GM18858 (cell line): ENCODE measurements around the gene PROCA1.
A peak's percentile ranks its signal among the peaks of the same experiment; 100 is the strongest.
"Not testable (repeated sequence)": the region's sequence is repeated elsewhere in the genome, so short reads cannot be mapped to it uniquely, and the experiment has no call there.

Experiments used
- ATAC-seq: cut with Tn5 transposase; IDR thresholded peaks from one replicate; pipeline ENCODE4 v1.9.1; 2021; ENCODE audit not compliant: unreplicated experiment

The PROCA1 gene

DNA sequence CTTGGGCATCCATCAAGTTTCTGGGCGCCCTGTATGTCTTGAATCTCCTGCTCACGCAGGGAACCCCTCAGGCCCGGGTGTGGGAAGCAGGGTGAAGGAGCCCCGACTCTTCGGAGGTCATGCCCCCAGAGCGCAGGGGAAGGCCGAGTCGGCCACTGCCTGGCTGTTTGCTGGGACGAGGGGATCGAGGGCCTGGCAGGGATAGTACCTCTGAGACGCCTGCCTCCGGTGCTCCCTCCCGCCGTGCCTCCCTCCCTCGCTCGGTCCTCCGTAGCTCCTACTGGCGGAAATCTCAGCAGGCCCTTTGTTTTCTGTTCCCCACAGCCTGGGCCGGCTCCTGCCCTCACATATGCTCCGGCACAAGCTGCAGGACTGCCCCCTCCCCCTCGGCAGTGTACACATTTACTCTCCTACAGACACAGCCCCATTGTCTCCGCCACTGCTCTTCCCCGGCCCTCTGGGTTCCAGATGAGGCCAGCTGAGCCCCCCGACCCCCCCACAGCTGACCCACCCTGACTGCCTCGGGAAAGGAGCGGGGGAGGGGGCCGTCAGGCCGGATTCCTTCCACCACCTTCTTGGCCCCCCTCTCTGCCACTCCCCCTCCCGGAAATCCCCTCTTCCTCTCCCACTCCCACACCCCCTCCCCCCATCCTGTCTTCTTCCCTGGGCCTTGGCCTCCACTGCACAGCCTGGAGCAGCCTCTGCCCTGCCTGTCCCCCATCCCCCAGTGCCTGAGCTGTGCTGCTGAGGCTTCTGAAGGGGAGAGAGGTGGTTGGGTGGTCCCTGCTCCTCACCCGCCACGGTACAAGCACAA, 33.5 kb upstream of the PROCA1 start:
- no peak for ATAC-seq

DNA sequence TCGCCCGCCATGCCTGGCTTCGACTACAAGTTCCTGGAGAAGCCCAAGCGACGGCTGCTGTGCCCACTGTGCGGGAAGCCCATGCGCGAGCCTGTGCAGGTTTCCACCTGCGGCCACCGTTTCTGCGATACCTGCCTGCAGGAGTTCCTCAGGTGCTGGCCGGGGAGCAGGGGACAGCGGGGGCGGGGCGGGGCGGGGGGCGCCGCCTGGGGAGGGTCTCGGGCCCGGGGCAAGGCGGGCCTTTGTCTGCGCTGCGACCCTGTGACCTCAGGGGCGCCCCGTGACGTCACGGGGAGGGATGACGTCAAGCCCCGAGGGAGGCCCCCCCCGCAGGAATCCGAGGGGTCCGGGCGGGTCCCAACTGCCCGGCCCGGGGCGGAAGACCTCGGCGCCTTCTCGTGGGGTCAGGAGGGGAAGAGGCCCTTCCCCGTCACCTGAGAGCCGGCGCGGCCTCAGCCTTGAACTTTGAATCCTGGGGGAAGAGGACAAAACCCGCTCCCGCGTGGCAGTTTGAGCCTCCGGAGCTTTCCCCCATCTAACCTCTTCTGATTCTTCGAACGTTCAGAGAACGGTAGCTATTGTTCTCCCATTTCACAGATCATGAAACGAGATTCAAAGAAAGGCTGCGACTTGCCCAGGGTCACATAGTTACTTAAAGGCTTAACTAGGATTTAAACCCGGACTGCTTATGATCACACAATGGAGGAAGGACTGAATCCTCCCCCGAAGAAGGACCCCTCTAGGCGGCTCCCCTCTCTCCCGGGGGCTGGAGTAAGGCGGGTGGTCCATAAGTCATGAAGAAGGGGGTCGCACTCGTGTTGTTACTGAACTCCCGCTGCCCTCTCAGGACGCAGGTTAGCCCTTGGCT, 32.6 kb upstream of the PROCA1 start:
- no peak for ATAC-seq

DNA sequence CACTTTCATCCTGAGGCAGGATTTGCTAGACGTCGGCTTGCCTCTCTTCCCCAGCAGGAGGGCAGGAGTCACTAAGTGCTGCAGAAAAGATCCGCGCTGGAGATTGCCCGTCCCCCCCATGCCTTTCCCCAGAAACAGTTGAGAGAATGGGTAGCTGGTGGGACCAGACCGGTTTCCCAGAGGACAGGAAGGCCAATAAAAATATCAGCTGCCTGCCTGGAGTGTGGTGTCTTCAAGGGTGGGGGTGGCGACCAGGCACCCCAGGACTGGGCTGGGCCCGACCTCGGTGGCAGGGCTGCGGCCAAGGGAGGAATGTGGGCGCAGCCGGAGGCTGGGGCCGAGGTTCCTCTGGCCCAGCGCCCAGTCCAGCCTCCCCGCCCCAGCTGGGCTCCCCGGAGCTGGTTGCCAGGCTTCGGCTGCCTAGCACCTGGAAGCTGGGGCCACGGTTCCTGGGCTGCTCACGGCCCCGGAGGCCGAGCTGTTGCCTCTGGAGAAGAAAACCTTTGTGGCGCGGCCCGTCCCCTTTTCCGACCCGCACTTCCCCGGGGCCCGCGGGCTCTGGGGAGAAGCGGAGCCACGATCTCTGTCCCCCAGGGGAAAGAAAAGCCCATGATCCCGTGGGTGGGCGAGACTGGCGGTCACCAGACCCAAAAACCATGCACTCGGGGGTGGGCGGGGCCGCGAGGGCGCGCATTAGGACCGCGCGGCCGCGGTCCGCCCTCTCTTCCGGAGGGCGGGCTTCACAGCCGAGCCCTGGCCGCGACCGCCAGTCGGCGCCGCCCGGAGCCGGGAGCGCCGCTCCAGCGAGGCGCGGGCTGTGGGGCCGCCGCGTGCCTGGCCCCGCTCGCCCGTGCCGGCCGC, 31.8 kb upstream of the PROCA1 start, which contains the start of gene TRAF4:
Gene TRAF4 (plus strand): TSS at position 769 of the 861 bp plus-strand sequence. CDS start 102 bp downstream, outside the sequence.
- no peak for ATAC-seq

DNA sequence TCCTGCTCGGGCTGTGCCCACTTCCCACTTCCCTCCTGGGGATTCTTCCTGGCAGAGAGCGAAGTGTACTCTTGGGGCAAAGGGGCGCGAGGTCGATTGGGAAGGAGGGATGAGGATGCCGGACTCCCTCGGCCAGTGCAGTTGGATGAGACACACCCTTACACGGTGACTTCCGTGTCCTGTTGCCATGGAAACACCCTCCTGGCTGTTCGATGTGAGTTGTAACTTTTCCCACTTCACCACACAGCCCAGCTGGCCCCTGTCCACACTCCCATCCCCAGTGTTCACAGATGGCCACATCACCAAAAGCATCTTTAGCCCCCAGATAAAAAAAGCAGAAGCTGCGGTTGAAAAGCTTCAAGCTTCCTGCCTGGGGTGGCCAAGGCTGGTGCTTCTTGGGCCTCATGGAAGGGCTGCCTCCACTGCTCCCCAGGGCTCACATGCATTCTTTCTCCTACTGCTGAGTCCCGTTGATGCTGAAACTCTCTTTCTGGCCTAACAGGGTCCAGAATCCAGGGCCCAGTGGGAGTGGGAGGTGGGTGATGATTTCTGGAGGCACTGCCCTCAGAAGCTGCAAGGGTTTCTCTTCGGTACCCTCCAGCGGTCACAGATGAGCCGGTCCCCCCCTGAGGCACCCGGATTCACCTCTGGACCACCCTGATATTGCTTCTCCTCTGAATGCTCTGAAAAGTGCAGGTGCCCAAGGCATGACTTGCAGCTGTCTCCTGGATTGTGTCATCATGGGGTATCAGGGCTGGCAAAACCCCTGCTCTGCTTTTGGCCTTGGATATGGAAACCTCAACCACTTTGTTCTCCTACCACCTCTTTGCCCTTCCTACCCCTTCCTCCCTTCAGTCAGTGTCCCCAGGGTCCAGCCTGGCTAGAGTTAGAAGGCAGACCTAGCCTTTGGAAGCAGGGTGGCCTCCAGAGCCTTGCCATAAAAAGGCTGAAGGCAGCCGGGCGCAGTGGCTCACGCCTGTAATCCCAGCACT, 30.0 kb upstream of the PROCA1 start:
- ATAC-seq = no peak

DNA sequence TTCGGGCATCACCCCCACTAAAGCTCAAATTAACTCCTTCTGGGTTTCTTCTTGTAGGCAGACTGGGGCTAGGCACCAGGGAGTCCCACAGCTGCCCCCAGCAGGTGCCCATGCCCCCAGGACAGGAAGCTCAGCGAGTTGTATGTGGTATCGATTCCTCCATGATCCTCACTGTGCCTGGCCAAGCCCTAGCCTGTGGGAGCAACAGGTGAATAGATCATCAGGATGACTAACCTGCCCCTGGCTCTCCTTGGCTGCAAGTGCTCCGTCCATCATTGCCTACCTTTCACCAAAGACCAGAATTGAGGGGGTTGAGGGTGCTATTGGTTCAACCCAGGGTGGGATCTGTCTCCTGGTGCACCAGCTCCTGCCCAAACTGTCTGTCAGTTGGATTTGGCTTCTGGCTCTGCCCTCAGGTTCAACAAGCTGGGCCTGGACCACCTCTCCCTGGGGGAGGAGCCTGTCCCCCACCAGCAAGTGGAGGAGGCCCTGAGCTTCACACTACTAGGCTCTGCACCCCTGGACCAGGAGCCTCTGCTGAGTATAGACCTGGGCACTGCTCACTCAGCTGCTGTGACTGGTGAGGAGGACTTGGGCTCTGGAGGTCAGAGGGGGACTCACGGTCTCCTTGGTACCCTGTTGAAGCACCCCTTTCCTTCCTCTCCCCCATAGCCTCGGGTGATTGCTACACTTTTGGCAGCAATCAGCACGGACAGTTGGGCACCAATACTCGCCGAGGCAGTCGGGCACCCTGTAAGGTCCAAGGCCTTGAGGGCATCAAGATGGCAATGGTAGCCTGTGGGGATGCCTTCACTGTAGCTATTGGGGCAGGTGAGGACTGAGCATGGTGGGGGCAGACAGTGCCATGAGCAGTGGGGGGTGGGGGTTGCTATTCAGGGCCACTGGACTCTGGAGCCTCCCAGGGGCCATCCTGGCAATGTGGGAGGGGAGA, 29.0 kb upstream of the PROCA1 start:
- ATAC-seq = no peak

DNA sequence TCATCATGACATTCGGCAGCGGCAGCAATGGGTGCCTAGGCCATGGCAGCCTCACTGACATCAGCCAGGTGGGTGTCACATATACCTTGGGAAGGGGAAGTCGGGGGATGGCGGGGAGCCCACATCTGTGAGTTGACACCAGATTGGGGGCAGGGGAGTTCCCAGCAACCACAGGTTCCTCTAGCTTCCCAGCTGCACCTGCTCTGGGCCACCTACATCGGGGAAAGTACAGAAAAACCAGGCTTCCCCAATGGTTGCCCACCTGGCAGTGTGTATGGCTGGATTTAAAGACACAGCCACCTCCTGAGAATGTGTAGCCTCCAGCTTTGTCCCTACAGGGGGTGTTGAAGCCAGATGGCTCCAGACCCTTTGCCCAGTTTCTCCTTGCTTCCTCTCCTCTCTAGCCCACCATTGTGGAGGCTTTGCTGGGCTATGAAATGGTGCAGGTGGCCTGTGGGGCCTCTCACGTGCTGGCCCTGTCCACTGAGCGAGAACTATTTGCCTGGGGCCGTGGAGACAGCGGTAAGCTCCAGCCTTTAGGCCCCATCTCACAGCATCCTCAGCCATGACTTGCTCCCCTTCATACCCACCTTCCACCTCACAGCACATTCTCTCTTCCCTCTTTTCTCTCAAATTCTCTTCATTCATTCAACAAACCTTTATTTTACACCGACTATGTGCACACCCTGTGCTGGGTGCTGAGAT, 27.1 kb upstream of the PROCA1 start:
- ATAC-seq = no peak

DNA sequence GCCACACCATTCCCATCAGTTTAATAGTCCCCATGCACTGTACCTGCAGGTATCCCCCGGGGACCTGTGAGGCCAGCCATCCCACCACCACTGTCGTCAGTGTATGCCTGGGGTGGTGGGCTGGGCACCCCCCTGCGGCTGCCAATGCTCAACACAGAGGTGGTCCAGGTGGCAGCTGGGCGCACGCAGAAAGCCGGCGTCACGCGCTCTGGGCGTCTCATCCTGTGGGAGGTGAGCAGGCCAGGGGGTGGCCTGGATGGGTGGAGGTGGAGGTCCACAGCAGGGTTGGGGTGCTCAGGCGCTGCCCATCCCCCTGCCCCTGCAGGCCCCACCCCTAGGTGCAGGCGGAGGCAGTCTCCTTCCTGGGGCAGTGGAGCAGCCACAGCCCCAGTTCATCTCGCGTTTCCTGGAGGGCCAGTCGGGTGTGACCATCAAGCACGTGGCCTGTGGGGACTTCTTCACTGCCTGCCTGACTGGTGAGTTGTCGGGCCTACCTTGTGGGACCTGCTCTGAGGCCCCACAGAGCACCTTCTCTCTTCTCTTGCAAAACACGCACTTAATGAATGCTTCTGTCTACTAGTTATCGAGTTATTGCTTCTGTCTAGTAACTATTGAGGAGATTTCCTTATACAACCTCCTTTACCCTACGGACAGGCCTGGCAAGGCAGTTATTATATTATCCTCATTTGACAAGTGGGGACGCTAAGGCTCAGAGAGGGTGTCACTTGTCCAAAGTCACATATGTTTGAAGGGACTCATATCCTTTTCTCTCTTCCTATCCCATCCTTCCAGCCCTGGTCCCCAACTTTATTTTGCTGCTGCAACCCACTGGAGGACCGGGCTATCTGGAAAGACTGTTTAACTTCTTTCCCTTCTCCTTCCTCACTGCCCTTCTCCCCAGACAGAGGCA, 26.3 kb upstream of the PROCA1 start:
- ATAC-seq = peak; percentile 53

DNA sequence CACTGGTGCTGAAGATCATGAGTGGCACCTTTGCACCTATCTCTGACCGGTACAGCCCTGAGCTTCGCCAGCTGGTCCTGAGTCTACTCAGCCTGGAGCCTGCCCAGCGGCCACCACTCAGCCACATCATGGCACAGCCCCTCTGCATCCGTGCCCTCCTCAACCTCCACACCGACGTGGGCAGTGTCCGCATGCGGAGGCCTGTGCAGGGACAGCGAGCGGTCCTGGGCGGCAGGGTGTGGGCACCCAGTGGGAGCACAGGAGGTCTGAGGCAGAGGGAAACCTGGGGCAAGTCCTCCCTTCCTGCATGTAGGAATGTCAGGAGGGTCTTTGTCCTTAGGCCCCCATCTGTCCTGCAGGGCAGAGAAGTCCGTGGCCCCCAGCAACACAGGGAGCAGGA, 25.6 kb upstream of the PROCA1 start:
- no peak for ATAC-seq

DNA sequence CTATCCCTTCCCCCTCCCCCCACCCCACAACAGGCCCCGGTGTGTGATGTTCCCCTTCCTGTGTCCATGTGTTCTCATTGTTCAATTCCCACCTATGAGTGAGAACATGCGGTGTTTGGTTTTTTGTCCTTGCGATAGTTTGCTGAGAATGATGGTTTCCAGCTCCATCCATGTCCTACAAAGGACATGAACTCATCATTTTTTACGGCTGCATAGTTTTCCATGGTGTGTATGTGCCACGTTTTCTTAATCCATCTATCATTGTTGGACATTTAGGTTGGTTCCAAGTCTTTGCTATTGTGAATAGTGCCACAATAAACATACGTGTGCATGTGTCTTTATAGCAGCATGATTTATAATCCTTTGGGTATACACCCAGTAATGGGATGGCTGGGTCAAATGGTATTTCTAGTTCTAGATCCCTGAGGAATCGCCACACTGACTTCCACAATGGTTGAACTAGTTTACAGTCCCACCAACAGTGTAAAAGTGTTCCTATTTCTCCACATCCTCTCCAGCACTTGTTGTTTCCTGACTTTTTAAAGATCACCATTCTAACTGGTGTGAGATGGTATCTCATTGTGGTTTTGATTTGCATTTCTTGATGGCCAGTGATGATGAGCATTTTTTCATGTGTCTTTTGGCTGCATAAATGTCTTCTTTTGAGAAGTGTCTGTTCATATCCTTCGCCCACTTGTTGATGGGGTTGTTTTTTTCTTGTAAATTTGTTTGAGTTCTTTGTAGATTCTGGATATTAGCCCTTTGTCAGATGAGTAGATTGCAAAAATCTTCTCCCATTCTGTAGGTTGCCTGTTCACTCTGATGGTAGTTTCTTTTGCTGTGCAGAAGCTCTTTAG, 24.5 kb upstream of the PROCA1 start:
- not testable (repeated sequence) for ATAC-seq

DNA sequence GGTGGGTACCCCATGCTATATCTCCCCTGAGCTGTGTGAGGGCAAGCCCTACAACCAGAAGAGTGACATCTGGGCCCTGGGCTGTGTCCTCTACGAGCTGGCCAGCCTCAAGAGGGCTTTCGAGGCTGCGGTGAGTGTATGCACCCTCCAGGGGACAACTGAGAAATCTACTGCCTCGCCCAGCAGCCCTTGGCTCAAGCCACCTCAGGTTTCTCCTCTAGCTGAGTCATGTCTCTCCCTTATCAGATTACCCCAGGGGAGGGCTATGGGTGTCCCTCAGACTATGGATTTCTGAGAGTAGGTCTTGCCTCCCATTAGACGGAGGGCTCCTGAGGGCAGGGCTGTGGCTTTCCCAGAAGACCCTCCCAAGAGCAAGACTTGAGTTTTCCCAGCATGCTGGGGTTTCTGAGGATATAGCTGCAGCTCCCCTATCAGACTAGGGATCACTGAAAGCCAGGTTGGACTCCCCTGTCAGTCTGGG, 23.6 kb upstream of the PROCA1 start:
- ATAC-seq = no peak

DNA sequence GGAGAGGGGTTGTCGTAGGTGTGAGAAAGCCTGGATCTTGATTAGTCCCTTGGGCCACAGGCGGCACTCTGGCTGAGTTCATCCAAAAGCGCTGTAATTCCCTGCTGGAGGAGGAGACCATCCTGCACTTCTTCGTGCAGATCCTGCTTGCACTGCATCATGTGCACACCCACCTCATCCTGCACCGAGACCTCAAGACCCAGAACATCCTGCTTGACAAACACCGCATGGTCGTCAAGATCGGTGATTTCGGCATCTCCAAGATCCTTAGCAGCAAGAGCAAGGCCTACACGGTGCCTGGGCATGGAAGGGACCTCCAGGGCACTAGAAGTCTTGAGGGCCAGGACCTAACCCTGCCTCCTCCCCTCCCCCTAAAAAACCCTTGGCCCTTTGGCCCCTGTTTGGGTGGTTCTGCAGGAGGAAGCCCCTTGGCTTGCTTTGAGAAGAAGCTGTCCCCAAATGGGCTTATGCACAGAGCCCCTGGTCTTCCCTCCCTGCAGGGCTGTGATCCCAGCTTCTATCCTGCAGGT, 23.1 kb upstream of the PROCA1 start:
- no peak for ATAC-seq

DNA sequence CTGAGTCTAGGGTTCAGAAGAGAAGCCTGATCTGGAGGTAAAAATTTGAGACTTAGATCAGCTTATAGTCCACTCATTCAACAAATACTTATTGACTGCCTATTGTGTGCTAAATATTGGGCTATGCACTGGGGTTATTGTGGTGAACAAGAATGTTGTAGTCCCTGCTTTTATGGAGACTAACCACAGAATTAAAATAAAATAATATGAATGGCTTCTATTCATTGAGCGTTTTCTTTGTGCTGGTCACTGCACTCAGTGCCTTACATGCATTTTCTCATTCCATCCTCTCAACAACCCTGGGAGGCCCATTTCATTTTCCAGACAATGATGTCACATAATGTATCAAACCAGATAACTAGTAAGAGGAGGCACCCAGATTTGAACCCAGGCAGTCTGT, 21.7 kb upstream of the PROCA1 start:
- no peak for ATAC-seq

DNA sequence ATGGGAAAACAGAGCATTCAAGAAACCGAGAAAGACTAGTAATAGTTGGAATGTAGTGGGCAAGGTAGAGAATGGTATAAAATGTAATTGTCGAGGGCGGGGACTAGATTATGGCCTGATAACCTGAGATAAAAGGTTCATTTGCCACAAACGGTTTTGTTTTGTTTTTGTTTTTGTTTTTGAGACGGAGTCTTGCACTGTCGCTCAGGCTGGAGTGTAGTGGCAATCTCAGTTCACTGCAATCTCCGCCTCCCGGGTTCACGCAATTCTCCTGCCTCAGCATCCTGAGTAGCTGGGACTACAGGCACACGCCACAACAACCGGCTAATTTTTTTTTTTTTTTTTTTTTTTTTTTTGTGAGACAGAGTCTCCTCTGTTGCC, 18.3 kb upstream of the PROCA1 start:
- no peak for ATAC-seq

DNA sequence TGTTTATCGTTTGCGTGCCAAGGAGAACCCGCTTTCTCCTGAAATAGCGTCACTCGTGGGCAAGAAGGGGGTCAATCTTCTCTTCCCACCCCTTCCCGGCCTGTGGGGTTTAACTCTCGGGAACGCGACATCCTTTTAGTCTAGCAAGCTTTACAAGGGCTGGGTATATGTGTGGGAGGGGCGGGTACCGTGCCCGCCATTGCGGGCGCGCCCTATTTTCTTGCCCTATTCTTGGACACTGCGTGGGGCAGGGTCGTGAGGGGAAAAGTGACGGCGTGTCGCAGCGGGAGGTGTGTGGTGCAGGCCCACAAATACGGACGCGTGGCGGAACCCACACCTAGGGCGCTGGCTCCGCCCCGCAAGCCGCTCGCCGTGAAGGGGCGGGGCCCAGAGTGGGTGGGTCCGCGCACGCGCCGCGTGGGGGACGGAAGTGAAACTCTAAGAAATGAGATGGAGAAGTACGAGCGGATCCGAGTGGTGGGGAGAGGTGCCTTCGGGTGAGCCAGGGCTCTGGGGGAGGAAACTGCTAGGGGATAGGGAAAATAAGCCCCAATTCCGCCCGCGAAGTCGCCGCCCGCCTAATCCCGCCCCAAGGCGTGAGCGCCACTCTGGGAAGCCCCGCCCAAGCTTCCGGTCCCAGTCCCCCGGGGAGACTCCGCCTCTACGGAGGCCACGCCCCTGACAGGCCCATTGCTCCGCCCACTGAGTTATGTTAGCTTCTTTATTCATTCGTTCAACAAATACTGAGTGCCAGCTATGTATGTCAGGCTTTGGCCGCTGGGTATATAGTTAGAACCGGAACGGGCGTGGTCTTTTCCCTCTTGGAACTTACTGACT, 16.9 kb upstream of the PROCA1 start, which contains the start of gene NEK8:
Gene NEK8 (plus strand): TSS at position 425 of the 837 bp plus-strand sequence. CDS start 26 bp downstream, at position 451.
- peak; percentile 26 for ATAC-seq
